DND-41 (cell line): ENCODE results near the gene RHOT1.

ENCODE experiments used
- ATAC-seq: fragments of 200-7000 bp; cut with Tn5 transposase; 3 replicates; pipeline ENCODE4 v1.9.1; 2021; ENCODE audit warnings: low read depth; ENCODE audit not compliant: insufficient read depth
- DNase-seq: peaks from one replicate; pipeline ENCODE4 v3.0.0-alpha.2; 2020
- H2AFZ ChIP-seq: 2 replicates; pipeline ENCODE4 v1.6.0; 2012; ENCODE audit warnings: low read depth, low read length
- H3K27ac ChIP-seq: 2 replicates; pipeline ENCODE4 v1.5.1; 2012; ENCODE audit warnings: low read length, inconsistent platforms
- H3K27me3 ChIP-seq: fragments of 200-600 bp; sonication (generic); 2 replicates; pipeline ENCODE4 v1.6.0; 2012; ENCODE audit warnings: low read length, mild to moderate bottlenecking, inconsistent platforms; ENCODE audit not compliant: insufficient read depth, poor library complexity
- H3K36me3 ChIP-seq: 2 replicates; pipeline ENCODE4 v1.5.1; 2012; ENCODE audit warnings: low read length, inconsistent platforms; ENCODE audit not compliant: insufficient read depth
- H3K4me1 ChIP-seq: 2 replicates; pipeline ENCODE4 v1.5.1; 2012; ENCODE audit warnings: mild to moderate bottlenecking, low read length; ENCODE audit not compliant: insufficient read depth
- H3K4me2 ChIP-seq: 2 replicates; pipeline ENCODE4 v1.6.0; 2012; ENCODE audit warnings: mild to moderate bottlenecking, moderate library complexity, low read length, inconsistent platforms; ENCODE audit not compliant: insufficient read depth
- H3K4me3 ChIP-seq, 2 experiments: fragments of 200-600 bp in 1 of 2; shearing (Covaris generic) in 1 of 2; 2 replicates each; pipeline ENCODE4 v1.5.1; 2012 to 2016; ENCODE audit warnings: inconsistent platforms in 2 of 2, low read length in 2 of 2, mild to moderate bottlenecking in 2 of 2, low read depth in 1 of 2, moderate library complexity in 1 of 2
- H3K79me2 ChIP-seq: 2 replicates; pipeline ENCODE4 v1.6.0; 2012; ENCODE audit warnings: low read length, inconsistent platforms; ENCODE audit not compliant: insufficient read depth
- H3K9ac ChIP-seq: 2 replicates; pipeline ENCODE4 v1.6.0; 2012; ENCODE audit warnings: low read depth, mild to moderate bottlenecking, inconsistent platforms, low read length, moderate library complexity
- H3K9me3 ChIP-seq: 2 replicates; pipeline ENCODE4 v1.5.1; 2012; ENCODE audit warnings: low read length, moderate library complexity, mild to moderate bottlenecking, inconsistent platforms; ENCODE audit not compliant: insufficient read depth, severe bottlenecking
- H4K20me1 ChIP-seq: 2 replicates; pipeline ENCODE4 v1.6.0; 2012; ENCODE audit warnings: low read length; ENCODE audit not compliant: insufficient read depth
- EZH2 ChIP-seq: IDR thresholded peaks from 3 replicates; pipeline ENCODE4 v1.6.1; 2012; ENCODE audit warnings: borderline replicate concordance, low read depth, mild to moderate bottlenecking, moderate library complexity, low read length, inconsistent platforms; ENCODE audit not compliant: severe bottlenecking
- TF ChIP-seq, protein P1 (sequence below): IDR thresholded peaks from 2 replicates; pipeline ENCODE4 v1.5.1; 2012; ENCODE audit warnings: borderline replicate concordance, low read length, moderate library complexity, mild to moderate bottlenecking; ENCODE audit not compliant: poor library complexity, severe bottlenecking; ENCODE audit errors: extremely low read depth

RHOT1 gene

DNA sequence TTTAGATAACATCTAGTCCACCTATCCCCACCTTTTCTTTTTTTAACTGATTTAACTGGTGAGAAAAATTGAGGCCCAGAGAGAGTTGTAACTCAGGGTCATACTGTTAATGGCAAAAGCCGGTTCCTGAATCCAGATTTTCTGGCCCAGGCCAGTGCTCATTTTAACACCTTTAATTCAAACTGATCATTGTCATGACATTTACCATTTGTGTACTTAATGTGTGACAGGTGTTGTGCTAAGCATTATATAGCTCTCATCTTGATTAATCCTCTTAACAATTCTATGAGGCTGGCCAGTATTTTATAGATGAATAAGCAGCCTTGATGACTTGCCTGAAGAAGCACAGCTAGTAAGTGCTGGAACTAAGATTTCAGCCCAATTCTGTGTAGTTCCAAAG is 14.4 kb downstream of the RHOT1 start:
- no peak overlapping the region for H3K4me3 ChIP-seq
- H4K20me1 ChIP-seq, result peaks cover 14% of the 10 kb centered on the region
- ATAC-seq, result no peak
- H3K27ac ChIP-seq, result no peak overlapping the region
- peaks cover 24% of the 10 kb centered on the region for H3K79me2 ChIP-seq
- H3K9me3 ChIP-seq, result no peaks in the 10 kb centered on the region
- H3K4me1 ChIP-seq, result no peaks in the 10 kb centered on the region
- no peak overlapping the region for H2AFZ ChIP-seq
- TF ChIP-seq, protein P1, sequence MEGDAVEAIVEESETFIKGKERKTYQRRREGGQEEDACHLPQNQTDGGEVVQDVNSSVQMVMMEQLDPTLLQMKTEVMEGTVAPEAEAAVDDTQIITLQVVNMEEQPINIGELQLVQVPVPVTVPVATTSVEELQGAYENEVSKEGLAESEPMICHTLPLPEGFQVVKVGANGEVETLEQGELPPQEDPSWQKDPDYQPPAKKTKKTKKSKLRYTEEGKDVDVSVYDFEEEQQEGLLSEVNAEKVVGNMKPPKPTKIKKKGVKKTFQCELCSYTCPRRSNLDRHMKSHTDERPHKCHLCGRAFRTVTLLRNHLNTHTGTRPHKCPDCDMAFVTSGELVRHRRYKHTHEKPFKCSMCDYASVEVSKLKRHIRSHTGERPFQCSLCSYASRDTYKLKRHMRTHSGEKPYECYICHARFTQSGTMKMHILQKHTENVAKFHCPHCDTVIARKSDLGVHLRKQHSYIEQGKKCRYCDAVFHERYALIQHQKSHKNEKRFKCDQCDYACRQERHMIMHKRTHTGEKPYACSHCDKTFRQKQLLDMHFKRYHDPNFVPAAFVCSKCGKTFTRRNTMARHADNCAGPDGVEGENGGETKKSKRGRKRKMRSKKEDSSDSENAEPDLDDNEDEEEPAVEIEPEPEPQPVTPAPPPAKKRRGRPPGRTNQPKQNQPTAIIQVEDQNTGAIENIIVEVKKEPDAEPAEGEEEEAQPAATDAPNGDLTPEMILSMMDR, result no peak
- no peak for TF ChIP-seq EZH2
- no peaks in the 10 kb centered on the region for H3K27me3 ChIP-seq
- DNase-seq, result no peak
- peaks cover 55% of the 10 kb centered on the region for H3K36me3 ChIP-seq
- no peak overlapping the region for H3K9ac ChIP-seq
- H3K4me2 ChIP-seq, result no peak overlapping the region

GRCh38 chr17:32157225-32157624 is 14.9 kb downstream of the RHOT1 start:
- Histone ChIP-seq H4K20me1 (peaks cover 14% of the 10 kb centered on the region), H3K4me2 (no peak overlapping the region), H3K9ac (no peak overlapping the region), H3K27me3 (no peaks in the 10 kb centered on the region), H2AFZ (no peak overlapping the region), H3K79me2 (peaks cover 21% of the 10 kb centered on the region), H3K27ac (no peak overlapping the region), H3K4me3 (no peak overlapping the region), H3K4me1 (no peaks in the 10 kb centered on the region), H3K36me3 (peaks cover 58% of the 10 kb centered on the region), H3K9me3 (no peaks in the 10 kb centered on the region)
- no peak for ATAC-seq
- no peak for TF ChIP-seq EZH2
- TF ChIP-seq, protein P1, result no peak
- no peak for DNase-seq

- Histone ChIP-seq H3K27ac (no peak overlapping the region), H3K79me2 (peaks cover 17% of the 10 kb centered on the region), H3K27me3 (no peaks in the 10 kb centered on the region), H3K9ac (no peak overlapping the region), H3K9me3 (peaks cover 3% of the 10 kb centered on the region), H3K4me1 (no peaks in the 10 kb centered on the region), H2AFZ (no peak overlapping the region), H3K36me3 (peaks cover 44% of the 10 kb centered on the region), H3K4me3 (no peak overlapping the region), H3K4me2 (no peak overlapping the region), H4K20me1 (peaks cover 14% of the 10 kb centered on the region)
- DNase-seq (no peak), ATAC-seq (no peak)
- TF ChIP-seq, protein P1, result no peak
- TF ChIP-seq EZH2, result no peak
Observed at GRCh38 chr17:32158870-32159585, 16.7 kb downstream of the RHOT1 start.
